HFFc6 (cell line): Measurements from ENCODE around the gene PHLDA1. TPM values are rescaled to one million over a fixed set of nuclear protein-coding genes. Genes with fewer than 3 reads are reported as not detected.

Experiments used
- DNase-seq: peaks from one replicate; pipeline ENCODE4 v3.0.0-alpha.2; 2018
- H3K27ac Mint-ChIP-seq: 2 replicates; pipeline ENCODE4 v1.8.0; 2020; ENCODE audit warnings: mild to moderate bottlenecking, mixed read lengths
- H3K27me3 Mint-ChIP-seq: 2 replicates; pipeline ENCODE4 v1.8.0; 2021; ENCODE audit warnings: mild to moderate bottlenecking, moderate library complexity, mixed read lengths; ENCODE audit not compliant: insufficient read depth
- H3K36me3 Mint-ChIP-seq: 2 replicates; pipeline ENCODE4 v1.8.0; 2021; ENCODE audit warnings: low read depth, mixed read lengths
- H3K4me1 Mint-ChIP-seq: 2 replicates; pipeline ENCODE4 v1.8.0; 2020; ENCODE audit warnings: low read depth, mixed read lengths
- H3K4me3 Mint-ChIP-seq: 2 replicates; pipeline ENCODE4 v1.8.0; 2020; ENCODE audit warnings: mild to moderate bottlenecking, moderate library complexity, mixed read lengths
- H3K9me3 Mint-ChIP-seq: 2 replicates; pipeline ENCODE4 v1.8.0; 2020; ENCODE audit warnings: mild to moderate bottlenecking, mixed read lengths
- total RNA-seq, 6 experiments: library from RNA; stranded (reverse); fragmentation: NEBNext Ultra II Directional; extraction: Animal tissue kit (Norgen Biotek cat#: 25700); gene quantifications; 2 replicates in 1 of 6; 3 replicates in 5 of 6; pipeline ENCODE4 v1.2.3, GENCODE V29; 2021
- TF ChIP-seq, protein P1 (sequence below): fragments of 200-600 bp; sonication (generic); IDR thresholded peaks from 2 replicates; pipeline ENCODE4 v1.5.0; 2021; ENCODE audit warnings: antibody characterized with exemption, mild to moderate bottlenecking

Gene PHLDA1
- total RNA-seq, 6 experiments from 2014 or later, result 49.2 to 81.5 (median 76.2) TPM

DNA sequence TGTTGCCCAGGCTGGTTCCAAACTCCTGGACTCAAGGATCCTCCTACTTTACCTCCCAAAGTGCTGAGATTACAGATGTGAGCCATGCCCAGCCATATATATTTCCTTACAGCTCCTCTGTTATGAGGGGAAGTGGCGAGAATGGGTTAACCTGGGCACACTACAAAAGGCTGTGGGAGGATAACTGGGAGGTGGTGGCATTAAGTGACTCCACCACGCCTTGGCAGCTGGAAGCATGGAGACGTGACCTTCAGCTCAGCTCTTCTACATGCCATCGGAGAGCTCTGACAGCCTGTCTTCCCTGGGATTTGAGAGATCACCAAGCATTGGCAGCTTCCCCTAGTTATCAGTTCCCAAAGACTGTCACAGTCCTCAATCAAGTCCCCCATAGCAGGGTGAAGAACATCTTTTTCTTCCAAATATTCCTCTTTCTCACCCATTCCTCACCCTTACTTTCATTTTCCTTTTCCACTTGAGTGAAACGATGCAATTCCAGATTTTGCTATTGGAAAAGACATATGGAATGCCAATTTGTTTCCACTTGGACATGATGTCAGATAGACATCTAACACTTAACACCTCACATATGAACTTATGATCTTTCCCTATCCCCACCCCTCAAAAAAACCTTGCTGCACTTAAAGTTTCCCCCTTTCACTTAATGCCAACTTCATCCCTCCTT lies 48.5 kb downstream of the PHLDA1 start:
- H3K27ac Mint-ChIP-seq, result peak overlapping the region; percentile 16; the same call in 1 of the 2 replicates
- H3K27me3 Mint-ChIP-seq, result no peaks in the 10 kb centered on the region
- H3K36me3 Mint-ChIP-seq, result peaks cover 3% of the 10 kb centered on the region
- H3K9me3 Mint-ChIP-seq, result peaks cover 3% of the 10 kb centered on the region
- H3K4me1 Mint-ChIP-seq, result peaks cover 50% of the 10 kb centered on the region
- peak overlapping the region; percentile 11 for H3K4me3 Mint-ChIP-seq
- no peak for DNase-seq
- TF ChIP-seq, protein P1, sequence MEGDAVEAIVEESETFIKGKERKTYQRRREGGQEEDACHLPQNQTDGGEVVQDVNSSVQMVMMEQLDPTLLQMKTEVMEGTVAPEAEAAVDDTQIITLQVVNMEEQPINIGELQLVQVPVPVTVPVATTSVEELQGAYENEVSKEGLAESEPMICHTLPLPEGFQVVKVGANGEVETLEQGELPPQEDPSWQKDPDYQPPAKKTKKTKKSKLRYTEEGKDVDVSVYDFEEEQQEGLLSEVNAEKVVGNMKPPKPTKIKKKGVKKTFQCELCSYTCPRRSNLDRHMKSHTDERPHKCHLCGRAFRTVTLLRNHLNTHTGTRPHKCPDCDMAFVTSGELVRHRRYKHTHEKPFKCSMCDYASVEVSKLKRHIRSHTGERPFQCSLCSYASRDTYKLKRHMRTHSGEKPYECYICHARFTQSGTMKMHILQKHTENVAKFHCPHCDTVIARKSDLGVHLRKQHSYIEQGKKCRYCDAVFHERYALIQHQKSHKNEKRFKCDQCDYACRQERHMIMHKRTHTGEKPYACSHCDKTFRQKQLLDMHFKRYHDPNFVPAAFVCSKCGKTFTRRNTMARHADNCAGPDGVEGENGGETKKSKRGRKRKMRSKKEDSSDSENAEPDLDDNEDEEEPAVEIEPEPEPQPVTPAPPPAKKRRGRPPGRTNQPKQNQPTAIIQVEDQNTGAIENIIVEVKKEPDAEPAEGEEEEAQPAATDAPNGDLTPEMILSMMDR, result no peak

DNA sequence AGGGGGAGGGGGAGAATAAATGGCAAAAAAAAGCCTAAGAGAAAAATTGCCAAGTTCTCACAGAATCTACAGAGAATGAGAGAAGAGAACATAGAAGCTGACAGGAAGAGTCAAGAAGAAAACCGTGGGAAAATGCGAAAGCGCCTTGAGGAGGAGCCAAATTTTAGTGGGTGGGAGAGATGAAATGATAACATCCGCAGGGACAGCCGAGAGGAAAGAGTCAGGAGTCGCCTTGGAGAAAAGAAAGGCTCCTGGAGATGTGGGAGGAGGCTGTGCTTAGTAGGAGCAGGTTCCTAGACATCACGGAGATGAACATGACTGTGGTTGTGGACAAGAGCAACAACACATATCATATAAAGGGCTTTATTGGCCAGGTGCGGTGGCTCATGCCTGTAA lies 49.4 kb downstream of the PHLDA1 start:
- Mint-ChIP-seq H3K36me3 (no peaks in the 10 kb centered on the region), H3K27me3 (no peaks in the 10 kb centered on the region), H3K4me3 (no peak overlapping the region), H3K9me3 (no peaks in the 10 kb centered on the region), H3K27ac (peak overlapping the region; percentile 38; the same call in 1 of the 2 replicates), H3K4me1 (peaks cover 60% of the 10 kb centered on the region)
- DNase-seq, result no peak
- TF ChIP-seq, protein P1, result no peak

DNA sequence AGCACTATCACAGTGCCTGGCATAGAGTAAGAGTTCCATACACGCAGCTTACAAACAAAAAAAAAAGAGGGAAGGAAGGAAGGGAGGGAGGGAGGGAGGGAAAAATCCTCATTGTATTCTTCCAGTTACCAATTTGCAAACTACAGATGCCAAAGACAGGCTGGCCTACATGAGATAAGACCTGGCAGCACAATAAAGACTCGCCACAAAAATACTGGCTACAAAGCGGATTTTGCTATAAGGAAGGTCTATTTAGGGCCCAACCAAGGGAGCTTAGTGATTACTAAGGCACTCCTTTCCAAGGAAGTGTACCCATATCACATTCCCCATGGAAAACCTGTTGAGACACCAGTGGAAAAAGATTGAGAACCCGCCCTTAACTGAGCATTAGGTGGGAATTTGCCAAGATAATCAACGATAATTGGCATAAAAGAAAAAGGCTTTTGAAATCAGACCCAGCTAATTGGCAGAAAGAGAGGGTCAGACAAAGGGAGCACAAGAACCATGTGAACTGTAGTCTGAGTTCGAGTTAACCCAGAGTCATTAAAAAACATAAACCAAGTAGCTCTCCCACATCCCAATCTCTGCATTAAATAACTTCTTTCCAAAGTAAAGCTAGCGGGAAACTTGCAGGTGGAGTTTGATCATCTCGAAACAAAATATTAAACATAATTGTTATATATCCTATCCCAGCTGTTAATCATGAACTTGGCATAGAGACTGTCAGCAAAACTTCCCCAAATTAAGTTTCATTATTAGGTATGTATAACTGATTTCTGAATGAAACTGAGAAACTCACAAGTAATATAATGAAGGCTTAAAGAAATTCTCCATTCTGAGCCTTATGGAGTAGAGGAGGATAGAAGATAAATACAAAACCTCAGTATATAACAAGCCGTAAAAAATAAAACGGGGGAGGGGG lies 50.1 kb downstream of the PHLDA1 start:
- Mint-ChIP-seq H3K27ac (peak overlapping the region; percentile 41; the same call in 1 of the 2 replicates), H3K9me3 (no peaks in the 10 kb centered on the region), H3K36me3 (no peaks in the 10 kb centered on the region), H3K4me3 (no peak overlapping the region), H3K4me1 (peaks cover 63% of the 10 kb centered on the region), H3K27me3 (no peaks in the 10 kb centered on the region)
- DNase-seq, result no peak
- TF ChIP-seq, protein P1, result no peak

DNA sequence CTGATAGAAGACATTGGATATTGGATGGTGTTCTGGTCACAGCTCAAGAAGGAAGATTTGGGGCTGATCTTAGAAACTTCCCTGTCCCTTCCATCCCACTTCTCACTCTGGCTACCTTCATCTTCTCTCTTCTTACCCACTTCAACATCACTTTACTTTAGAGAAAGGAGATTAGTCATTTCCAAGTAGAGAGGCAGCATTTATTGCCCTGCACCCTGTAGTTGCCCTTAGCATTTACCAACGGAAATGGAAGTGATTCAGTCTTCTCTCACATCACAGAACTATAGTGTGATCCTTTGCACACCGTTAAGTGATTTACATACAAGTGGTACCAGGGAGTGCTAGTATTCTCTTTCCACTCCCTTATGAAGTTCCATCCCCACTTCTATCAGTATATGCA lies 52.4 kb downstream of the PHLDA1 start:
- peaks cover 67% of the 10 kb centered on the region for H3K4me1 Mint-ChIP-seq
- H3K27ac Mint-ChIP-seq, result peak overlapping the region; percentile 99
- TF ChIP-seq, protein P1, result no peak
- H3K36me3 Mint-ChIP-seq, result no peaks in the 10 kb centered on the region
- DNase-seq, result peak; percentile 68
- no peaks in the 10 kb centered on the region for H3K9me3 Mint-ChIP-seq
- H3K4me3 Mint-ChIP-seq, result peak overlapping the region; percentile 80
- H3K27me3 Mint-ChIP-seq, result no peaks in the 10 kb centered on the region

DNA sequence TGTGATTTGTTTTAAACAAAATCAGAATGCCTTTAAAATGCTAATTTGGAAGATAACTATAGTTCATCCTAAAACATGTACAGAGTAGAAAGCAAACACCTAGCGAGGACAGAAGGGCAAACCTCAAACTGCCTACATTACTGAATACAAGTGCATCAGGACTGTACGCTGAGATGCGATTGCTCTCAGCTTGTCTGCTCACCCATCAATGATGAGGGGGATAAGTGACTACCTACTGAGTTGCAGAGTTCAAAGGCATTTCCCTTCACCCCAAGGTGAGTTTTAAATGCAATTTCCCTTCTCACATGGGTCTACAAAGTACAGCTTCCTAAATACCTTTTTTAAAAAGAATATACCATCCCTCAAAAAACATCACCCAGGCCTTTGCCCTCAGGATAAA lies 52.9 kb downstream of the PHLDA1 start:
- DNase-seq, result no peak
- TF ChIP-seq, protein P1, result no peak
- Mint-ChIP-seq H3K4me1 (peaks cover 65% of the 10 kb centered on the region), H3K27me3 (no peaks in the 10 kb centered on the region), H3K27ac (peak overlapping the region; percentile 99), H3K9me3 (no peaks in the 10 kb centered on the region), H3K4me3 (peak overlapping the region; percentile 80), H3K36me3 (no peaks in the 10 kb centered on the region)
